A549 (cell line): ENCODE measurements around the gene ENTPD8.

Experiments
- CTCF ChIP-seq: fragments of >200 bp; sonication (Bioruptor Twin); formaldehyde crosslinking; IDR thresholded peaks from 3 replicates; pipeline ENCODE4 v1.5.1; 2016
- EP300 ChIP-seq, 2 experiments: fragments of >200 bp; sonication (Bioruptor Twin); formaldehyde crosslinking; IDR thresholded peaks; 2 replicates in 1 of 2; 3 replicates in 1 of 2; pipeline ENCODE4 v1.6.1; 2016 to 2017
- JUN ChIP-seq, 2 experiments: fragments of >200 bp; sonication (Bioruptor Twin); formaldehyde crosslinking; IDR thresholded peaks; 2 replicates in 1 of 2; 3 replicates in 1 of 2; pipeline ENCODE4 v1.6.1; 2016 to 2017
- MYC ChIP-seq: IDR thresholded peaks from 2 replicates; pipeline ENCODE4 v1.6.1; 2012; ENCODE audit warnings: mild to moderate bottlenecking, inconsistent platforms, low read length, improper control_type of control experiment, borderline replicate concordance

GRCh38 chr9:137388589-137389427 lies 52.3 kb downstream of the ENTPD8 start:
- TF ChIP-seq EP300 (IDR thresholded peaks at IDR 0.05) (no peak), JUN (IDR thresholded peaks at IDR 0.05) (no peak), CTCF (no peak), MYC (no peak)
